ENCODE measurements around the gene INHBE.
"Not testable (repeated sequence)": the region's sequence is repeated elsewhere in the genome, so short reads cannot be mapped to it uniquely, and the experiment has no call there.

Gene INHBE

GRCh38 chr12:57500213-57500612 is 45.1 kb downstream of the INHBE start:
- no peak for DNase-seq

GRCh38 chr12:57502311-57502969 is 47.3 kb downstream of the INHBE start:
- DNase-seq = not testable (repeated sequence)

DNA sequence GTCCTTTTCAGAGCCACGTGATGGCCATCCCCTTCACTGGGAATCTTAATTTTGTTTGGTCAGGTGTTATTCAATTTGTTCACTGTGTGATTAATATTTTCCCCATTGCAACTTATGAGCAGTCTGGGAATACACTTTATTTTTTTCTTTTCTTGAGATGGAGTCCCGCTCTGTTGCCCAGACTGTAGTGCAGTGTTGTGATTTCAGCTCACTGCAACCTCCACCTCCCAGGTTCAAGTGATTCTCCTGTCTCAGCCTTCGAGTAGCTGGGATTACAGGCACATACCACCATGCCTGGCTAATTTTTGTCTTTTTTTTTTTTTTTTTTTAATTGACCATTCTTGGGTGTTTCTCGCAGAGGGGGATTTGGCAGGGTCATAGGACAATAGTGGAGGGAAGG is 51.4 kb downstream of the INHBE start:
- not testable (repeated sequence) for DNase-seq
